ENCODE results near the gene USP21.

Gene USP21

GRCh38 chr1:161133220-161133740 lies 26.0 kb upstream of the USP21 start:
- DNase-seq (ENCODE audit: low read depth in 2 of 2): no peak

GRCh38 chr1:161137881-161138280 lies 21.4 kb upstream of the USP21 start:
- no peak for DNase-seq (ENCODE audit: low read depth in 2 of 2)

- no peak for DNase-seq (ENCODE audit: low read depth in 2 of 2)
These were observed 20.9 kb upstream of the USP21 start for GRCh38 chr1:161138431-161138830.

GRCh38 chr1:161139766-161140165 lies 19.5 kb upstream of the USP21 start:
- no peak for DNase-seq (ENCODE audit: low read depth in 2 of 2)

- no peak for DNase-seq (ENCODE audit: low read depth in 2 of 2)
These were observed 18.4 kb upstream of the USP21 start for GRCh38 chr1:161140755-161141400.

- DNase-seq (ENCODE audit: low read depth in 2 of 2): no peak
These were observed 13.5 kb upstream of the USP21 start for GRCh38 chr1:161145832-161146231.

GRCh38 chr1:161153176-161153575 lies 6.1 kb upstream of the USP21 start:
- no peak for DNase-seq (ENCODE audit: low read depth in 2 of 2)

- peak; percentile 62 to 66 for DNase-seq (ENCODE audit: low read depth in 2 of 2)
These were observed 5.5 kb upstream of the USP21 start, which contains the start of gene UFC1 for GRCh38 chr1:161153682-161154337. TSS of gene UFC1 (plus strand) at chr1:161153978. CDS start at chr1:161153998, 20 bp downstream.

GRCh38 chr1:161157867-161158266 lies 1.4 kb upstream of the USP21 start:
- DNase-seq (ENCODE audit: low read depth in 2 of 2): no peak

- DNase-seq (ENCODE audit: low read depth in 2 of 2): no peak
These were observed 837 bp upstream of the USP21 start for GRCh38 chr1:161158316-161159010.

- DNase-seq (ENCODE audit: low read depth in 2 of 2): no peak
These were observed 578 bp downstream of the USP21 start for GRCh38 chr1:161159913-161160243.

- DNase-seq (ENCODE audit: low read depth in 2 of 2): no peak
These were observed 1.4 kb downstream of the USP21 start for GRCh38 chr1:161160671-161161145.

- no peak for DNase-seq (ENCODE audit: low read depth in 2 of 2)
These were observed 2.4 kb downstream of the USP21 start for GRCh38 chr1:161161652-161162051.

GRCh38 chr1:161162052-161162451 lies 2.8 kb downstream of the USP21 start:
- no peak for DNase-seq (ENCODE audit: low read depth in 2 of 2)

GRCh38 chr1:161162806-161163205 lies 3.5 kb downstream of the USP21 start:
- no peak for DNase-seq (ENCODE audit: low read depth in 2 of 2)

GRCh38 chr1:161163793-161164192 lies 4.5 kb downstream of the USP21 start:
- no peak for DNase-seq (ENCODE audit: low read depth in 2 of 2)

- DNase-seq (ENCODE audit: low read depth in 2 of 2): no peak
These were observed 5.8 kb downstream of the USP21 start for GRCh38 chr1:161164901-161165610.

GRCh38 chr1:161165742-161166668 lies 6.7 kb downstream of the USP21 start, which contains the start of gene PPOX:
TSS of gene PPOX (plus strand) at chr1:161166426. CDS start at chr1:161166848, 422 bp downstream.
- peak; percentile 80 to 82 for DNase-seq (ENCODE audit: low read depth in 2 of 2)

- DNase-seq (ENCODE audit: low read depth in 2 of 2): no peak
These were observed 7.6 kb downstream of the USP21 start for GRCh38 chr1:161166669-161167548.

GRCh38 chr1:161168906-161169305 lies 9.6 kb downstream of the USP21 start:
- DNase-seq (ENCODE audit: low read depth in 2 of 2): no peak

All from activated CD8-positive, alpha-beta memory T cell treated with anti-CD3 and anti-CD28 coated beads for 4 hours (primary cell).